ENCODE measurements around the gene NFKBIE. TPM values are rescaled to one million over a fixed set of nuclear protein-coding genes. Genes with fewer than 3 reads are reported as not detected.

The NFKBIE gene
- total RNA-seq, 1 experiment from 2014 or later = 24.9 TPM

- peaks cover 28% of the 10 kb centered on the region for H3K36me3 ChIP-seq (ENCODE audit: control insufficient read depth, insufficient read depth, low read length)
- intact Hi-C loops (cut with micrococcal nuclease; ENCODE audit: unreplicated experiment) (loop anchor here (10.0 kb wide), 1 partner anchor 161 kb away; no protein-coding TSS in a partner anchor), in situ Hi-C loops (cut with HindIII; ENCODE audit: low pct_unique_long_range_greater_than_20kb, low sequenced_read_pairs) (no loop called here)
- H3K27ac ChIP-seq (ENCODE audit: low read length) = peak overlapping the region; percentile 83
- ChIA-PET POLR2A (interaction anchor here (0.5 to 0.8 kb wide), 4 partner anchors 8 to 87 kb away, joined by 3 to 13 read pairs (median 4); no protein-coding TSS in a partner anchor), CTCF (interaction anchor here (0.9 to 1.3 kb wide), 2 partner anchors 35 to 84 kb away, joined by 3 to 4 read pairs; no protein-coding TSS in a partner anchor)
- BruUV-seq (replicated peaks) = no TSS peak
- H3K4me1 ChIP-seq (ENCODE audit: control insufficient read depth, insufficient read depth, low read length) = peaks cover 46% of the 10 kb centered on the region
- no peaks in the 10 kb centered on the region for H3K27me3 ChIP-seq (ENCODE audit: control insufficient read depth, insufficient read depth, low read length)
- TF ChIP-seq SIN3A (IDR thresholded peaks at IDR 0.05; ENCODE audit: borderline replicate concordance, insufficient read depth, low read depth, low read length) = no peak
- TF ChIP-seq POLR2AphosphoS5 (IDR thresholded peaks at IDR 0.05; ENCODE audit: low read depth, low read length) = no peak
- TF ChIP-seq, protein P1, sequence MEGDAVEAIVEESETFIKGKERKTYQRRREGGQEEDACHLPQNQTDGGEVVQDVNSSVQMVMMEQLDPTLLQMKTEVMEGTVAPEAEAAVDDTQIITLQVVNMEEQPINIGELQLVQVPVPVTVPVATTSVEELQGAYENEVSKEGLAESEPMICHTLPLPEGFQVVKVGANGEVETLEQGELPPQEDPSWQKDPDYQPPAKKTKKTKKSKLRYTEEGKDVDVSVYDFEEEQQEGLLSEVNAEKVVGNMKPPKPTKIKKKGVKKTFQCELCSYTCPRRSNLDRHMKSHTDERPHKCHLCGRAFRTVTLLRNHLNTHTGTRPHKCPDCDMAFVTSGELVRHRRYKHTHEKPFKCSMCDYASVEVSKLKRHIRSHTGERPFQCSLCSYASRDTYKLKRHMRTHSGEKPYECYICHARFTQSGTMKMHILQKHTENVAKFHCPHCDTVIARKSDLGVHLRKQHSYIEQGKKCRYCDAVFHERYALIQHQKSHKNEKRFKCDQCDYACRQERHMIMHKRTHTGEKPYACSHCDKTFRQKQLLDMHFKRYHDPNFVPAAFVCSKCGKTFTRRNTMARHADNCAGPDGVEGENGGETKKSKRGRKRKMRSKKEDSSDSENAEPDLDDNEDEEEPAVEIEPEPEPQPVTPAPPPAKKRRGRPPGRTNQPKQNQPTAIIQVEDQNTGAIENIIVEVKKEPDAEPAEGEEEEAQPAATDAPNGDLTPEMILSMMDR (IDR thresholded peaks at IDR 0.05) = no peak
- TF ChIP-seq TCF7L2 (IDR thresholded peaks at IDR 0.05; ENCODE audit: low read depth, low read length) = no peak
- TF ChIP-seq, protein P2, sequence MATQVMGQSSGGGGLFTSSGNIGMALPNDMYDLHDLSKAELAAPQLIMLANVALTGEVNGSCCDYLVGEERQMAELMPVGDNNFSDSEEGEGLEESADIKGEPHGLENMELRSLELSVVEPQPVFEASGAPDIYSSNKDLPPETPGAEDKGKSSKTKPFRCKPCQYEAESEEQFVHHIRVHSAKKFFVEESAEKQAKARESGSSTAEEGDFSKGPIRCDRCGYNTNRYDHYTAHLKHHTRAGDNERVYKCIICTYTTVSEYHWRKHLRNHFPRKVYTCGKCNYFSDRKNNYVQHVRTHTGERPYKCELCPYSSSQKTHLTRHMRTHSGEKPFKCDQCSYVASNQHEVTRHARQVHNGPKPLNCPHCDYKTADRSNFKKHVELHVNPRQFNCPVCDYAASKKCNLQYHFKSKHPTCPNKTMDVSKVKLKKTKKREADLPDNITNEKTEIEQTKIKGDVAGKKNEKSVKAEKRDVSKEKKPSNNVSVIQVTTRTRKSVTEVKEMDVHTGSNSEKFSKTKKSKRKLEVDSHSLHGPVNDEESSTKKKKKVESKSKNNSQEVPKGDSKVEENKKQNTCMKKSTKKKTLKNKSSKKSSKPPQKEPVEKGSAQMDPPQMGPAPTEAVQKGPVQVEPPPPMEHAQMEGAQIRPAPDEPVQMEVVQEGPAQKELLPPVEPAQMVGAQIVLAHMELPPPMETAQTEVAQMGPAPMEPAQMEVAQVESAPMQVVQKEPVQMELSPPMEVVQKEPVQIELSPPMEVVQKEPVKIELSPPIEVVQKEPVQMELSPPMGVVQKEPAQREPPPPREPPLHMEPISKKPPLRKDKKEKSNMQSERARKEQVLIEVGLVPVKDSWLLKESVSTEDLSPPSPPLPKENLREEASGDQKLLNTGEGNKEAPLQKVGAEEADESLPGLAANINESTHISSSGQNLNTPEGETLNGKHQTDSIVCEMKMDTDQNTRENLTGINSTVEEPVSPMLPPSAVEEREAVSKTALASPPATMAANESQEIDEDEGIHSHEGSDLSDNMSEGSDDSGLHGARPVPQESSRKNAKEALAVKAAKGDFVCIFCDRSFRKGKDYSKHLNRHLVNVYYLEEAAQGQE (IDR thresholded peaks at IDR 0.05; ENCODE audit: insufficient read depth in 1 of 2, low read depth in 2 of 2, low read length in 1 of 2) = no peak
- DNase-seq (ENCODE audit: low read depth, low spot score) = no peak
- no peaks in the 10 kb centered on the region for H3K9me3 ChIP-seq (ENCODE audit: control insufficient read depth, insufficient read depth, low read depth, low read length)
- H3K4me3 ChIP-seq (ENCODE audit: low read depth in 2 of 2, low read length in 2 of 2) = peak overlapping the region; percentile 87 to 95
- ATAC-seq = no peak
Observed at GRCh38 chr6:44255871-44256774, 9.2 kb downstream of the NFKBIE start.

- H3K27me3 ChIP-seq (ENCODE audit: control insufficient read depth, insufficient read depth, low read length) = no peaks in the 10 kb centered on the region
- ATAC-seq (peak; percentile 24), DNase-seq (ENCODE audit: low read depth, low spot score) (no peak)
- no TSS peak for BruUV-seq (replicated peaks)
- H3K4me1 ChIP-seq (ENCODE audit: control insufficient read depth, insufficient read depth, low read length) = peaks cover 55% of the 10 kb centered on the region
- H3K4me3 ChIP-seq (ENCODE audit: low read depth in 2 of 2, low read length in 2 of 2) = peak overlapping the region in 1 of 2 experiments; percentile 95; a peak in 3 of 4 replicates
- intact Hi-C loops (cut with micrococcal nuclease; ENCODE audit: unreplicated experiment) = loop anchor here (10.0 kb wide), 1 partner anchor 160 kb away; no protein-coding TSS in a partner anchor
- ChIA-PET POLR2A (interaction anchor here (0.6 kb wide), 2 partner anchors 87 to 128 kb away, joined by 3 read pairs; partner anchors contain the start of gene TMEM63B), CTCF (interaction anchor here (0.9 kb wide), 1 partner anchor 34 kb away, joined by 3 read pairs; no protein-coding TSS in a partner anchor)
- in situ Hi-C loops (cut with HindIII; ENCODE audit: low pct_unique_long_range_greater_than_20kb, low sequenced_read_pairs) = no loop called here
- H3K36me3 ChIP-seq (ENCODE audit: control insufficient read depth, insufficient read depth, low read length) = peaks cover 36% of the 10 kb centered on the region
- TF ChIP-seq POLR2AphosphoS5 (IDR thresholded peaks at IDR 0.05; ENCODE audit: low read depth, low read length) (peak; percentile 69), TCF7L2 (IDR thresholded peaks at IDR 0.05; ENCODE audit: low read depth, low read length) (no peak), SIN3A (IDR thresholded peaks at IDR 0.05; ENCODE audit: borderline replicate concordance, insufficient read depth, low read depth, low read length) (peak; percentile 79; the same call in 1 of the 2 replicates)
- H3K27ac ChIP-seq (ENCODE audit: low read length) = peak overlapping the region; percentile 83
- H3K9me3 ChIP-seq (ENCODE audit: control insufficient read depth, insufficient read depth, low read depth, low read length) = no peaks in the 10 kb centered on the region
Observed at GRCh38 chr6:44255105-44255808, 10.1 kb downstream of the NFKBIE start.

Data from Panc1 (cell line).